CD14-positive monocyte (primary cell): ENCODE measurements around the gene MSI2. TPM values are rescaled to one million over a fixed set of nuclear protein-coding genes. Genes with fewer than 3 reads are reported as not detected.

Experiments
- DNase-seq, 3 donors: peaks; one replicate each; pipeline ENCODE4 v3.0.0-alpha.2; 2011 to 2022
- H2AFZ ChIP-seq: 2 replicates; pipeline ENCODE4 v1.6.0; 2012; ENCODE audit warnings: mild to moderate bottlenecking, low read depth, low read length, inconsistent platforms; ENCODE audit not compliant: insufficient read depth, poor library complexity, severe bottlenecking
- H3K27ac ChIP-seq, 2 donors: 1 replicate in 1 of 2; 2 replicates in 1 of 2; pipeline ENCODE4 v1.5.1; 2012 to 2013; ENCODE audit warnings: low read length in 2 of 2, control low read depth in 1 of 2, inconsistent platforms in 1 of 2, low read depth in 1 of 2, mild to moderate bottlenecking in 1 of 2
- H3K27me3 ChIP-seq, 2 donors: one replicate each; pipeline versions ENCODE4 v1.6.0 to v1.6.1; 2011 to 2013; ENCODE audit warnings: low read length in 2 of 2; ENCODE audit not compliant: control insufficient read depth in 2 of 2, insufficient read depth in 2 of 2
- H3K36me3 ChIP-seq, 2 donors: replicated peaks in 1 of 2; 1 replicate in 1 of 2; 2 replicates in 1 of 2; pipeline versions ENCODE4 v1.5.1 to v1.6.1; 2012 to 2013; ENCODE audit warnings: low read length in 2 of 2, control low read depth in 1 of 2, inconsistent platforms in 1 of 2, mild to moderate bottlenecking in 1 of 2; ENCODE audit not compliant: insufficient read depth in 2 of 2, control insufficient read depth in 1 of 2
- H3K4me1 ChIP-seq, 2 donors: 1 replicate in 1 of 2; 2 replicates in 1 of 2; pipeline versions ENCODE4 v1.5.1 to v1.6.1; 2012 to 2013; ENCODE audit warnings: low read length in 2 of 2, control low read depth in 1 of 2, inconsistent platforms in 1 of 2, mild to moderate bottlenecking in 1 of 2, moderate library complexity in 1 of 2; ENCODE audit not compliant: insufficient read depth in 2 of 2, control insufficient read depth in 1 of 2
- H3K4me2 ChIP-seq: replicated peaks from 2 replicates; pipeline ENCODE3; 2012; ENCODE audit warnings: low read length, moderate library complexity, mild to moderate bottlenecking; ENCODE audit not compliant: poor library complexity, severe bottlenecking; ENCODE audit errors: extremely low read depth
- H3K4me3 ChIP-seq, 3 experiments: fragments of 200-600 bp in 1 of 3; sonication (generic) in 1 of 3; replicated peaks in 1 of 3; 1 replicate in 2 of 3; 2 replicates in 1 of 3; pipeline ENCODE4 v1.5.1; 2011 to 2013; ENCODE audit warnings: low read length in 3 of 3, mild to moderate bottlenecking in 3 of 3, control low read depth in 2 of 3, low read depth in 2 of 3, inconsistent platforms in 1 of 3, moderate library complexity in 1 of 3
- H3K79me2 ChIP-seq: 2 replicates; pipeline ENCODE4 v1.6.0; 2012; ENCODE audit warnings: mild to moderate bottlenecking, control low read depth, inconsistent platforms, low read length, moderate library complexity; ENCODE audit not compliant: insufficient read depth
- H3K9ac ChIP-seq: 2 replicates; pipeline ENCODE4 v1.6.0; 2017; ENCODE audit warnings: low read length, mild to moderate bottlenecking; ENCODE audit not compliant: insufficient read depth, poor library complexity, severe bottlenecking
- H3K9me3 ChIP-seq, 2 donors: replicated peaks in 1 of 2; 1 replicate in 1 of 2; 2 replicates in 1 of 2; pipeline versions ENCODE4 v1.5.1 to v1.6.1; 2012 to 2013; ENCODE audit warnings: low read length in 2 of 2, control low read depth in 1 of 2; ENCODE audit not compliant: control insufficient read depth in 1 of 2, insufficient read depth in 1 of 2
- H4K20me1 ChIP-seq: 2 replicates; pipeline ENCODE4 v1.6.0; 2012; ENCODE audit warnings: mild to moderate bottlenecking, low read length, control low read depth, moderate library complexity; ENCODE audit not compliant: insufficient read depth
- H3K27ac Mint-ChIP-seq, 7 donors: one replicate each; pipeline ENCODE4 v1.8.0; 2020; ENCODE audit warnings: mild to moderate bottlenecking in 7 of 7, mixed read lengths in 7 of 7, moderate library complexity in 6 of 7, inconsistent platforms in 2 of 7
- H3K27me3 Mint-ChIP-seq, 3 donors: one replicate each; pipeline ENCODE4 v1.8.0; 2021 to 2022; ENCODE audit warnings: low read depth in 3 of 3, mild to moderate bottlenecking in 3 of 3, mixed read lengths in 3 of 3, moderate library complexity in 3 of 3, inconsistent platforms in 1 of 3
- H3K36me3 Mint-ChIP-seq, 2 donors: one replicate each; pipeline ENCODE4 v1.8.0; 2020; ENCODE audit warnings: mixed read lengths in 2 of 2, inconsistent platforms in 1 of 2, mild to moderate bottlenecking in 1 of 2
- H3K4me1 Mint-ChIP-seq: one replicate; pipeline ENCODE4 v1.8.0; 2020; ENCODE audit warnings: mild to moderate bottlenecking, mixed read lengths
- H3K4me3 Mint-ChIP-seq, 2 donors: one replicate each; pipeline ENCODE4 v1.8.0; 2020; ENCODE audit warnings: mild to moderate bottlenecking in 2 of 2, mixed read lengths in 2 of 2, moderate library complexity in 1 of 2
- H3K9me3 Mint-ChIP-seq, 7 donors: one replicate each; pipeline ENCODE4 v1.8.0; 2020 to 2022; ENCODE audit warnings: mixed read lengths in 7 of 7, mild to moderate bottlenecking in 6 of 7, moderate library complexity in 6 of 7, inconsistent platforms in 2 of 7
- WGBS: methylation state at CpG from one replicate; pipeline ENCODE4 v1.1.5; 2013; ENCODE audit warnings: missing lambda C conversion rate; ENCODE audit not compliant: insufficient coverage; 5-methylcytosine and 5-hydroxymethylcytosine counted together
- intact Hi-C, 2 donors: fragments of 100-400 bp; cut with micrococcal nuclease; formaldehyde crosslinking; loops; one replicate each; pipeline versions ENCODE4 v1.15.0 to v1.15.1; 2023
- polyA plus RNA-seq, 3 donors: library from polyadenylated mRNA; depleted of rRNA in 1 of 3; unstranded in 2 of 3; stranded (reverse) in 1 of 3; fragments of 300-500 nt in 2 of 3; fragments of >200 nt in 1 of 3; fragmentation: Illumina TruSeq in 2 of 3; gene quantifications; 1 replicate in 2 of 3; 2 replicates in 1 of 3; pipeline ENCODE4 v1.2.3, GENCODE V29; 2012 to 2021
- TF ChIP-seq, protein P1 (sequence below): fragments of 200-600 bp; IDR thresholded peaks from one replicate; pipeline ENCODE4 v1.8.0; 2022; ENCODE audit warnings: antibody characterized with exemption, mild to moderate bottlenecking

Gene MSI2
- polyA plus RNA-seq, 3 donors, result 0.20 to 6.6 (median 0.37) TPM

DNA sequence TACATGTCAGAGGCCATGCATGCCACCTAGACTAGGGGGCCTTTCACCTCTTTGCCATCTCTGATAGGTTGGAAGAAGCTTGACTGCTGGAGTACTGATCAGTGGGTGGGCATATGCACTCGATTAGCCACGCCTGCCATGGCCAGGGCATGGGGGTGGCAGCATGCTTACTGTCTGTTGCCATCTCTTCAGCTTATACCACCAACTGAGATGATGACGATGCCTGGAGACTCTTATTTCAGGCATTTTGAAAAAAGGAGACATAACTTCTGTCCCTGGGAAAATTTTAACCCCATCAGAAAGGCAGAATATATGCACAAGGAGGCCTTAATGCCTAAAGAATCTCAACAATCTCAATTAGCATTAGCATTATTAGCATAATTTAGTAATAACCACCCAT is 60.8 kb downstream of the MSI2 start:
- H3K36me3 ChIP-seq, result no peaks in the 10 kb centered on the region
- no peak overlapping the region for H3K27ac Mint-ChIP-seq
- H3K9me3 ChIP-seq, result no peaks in the 10 kb centered on the region
- no peak overlapping the region for H3K4me3 Mint-ChIP-seq
- no peaks in the 10 kb centered on the region for H3K79me2 ChIP-seq
- no peak overlapping the region for H3K9ac ChIP-seq
- peaks cover 5% of the 10 kb centered on the region for H3K4me1 Mint-ChIP-seq
- peaks cover 0 to 4% (median 0%) of the 10 kb centered on the region in 3 donors for H3K27me3 Mint-ChIP-seq
- H3K4me2 ChIP-seq, result no peak overlapping the region
- H3K4me3 ChIP-seq, result no peak overlapping the region
- H4K20me1 ChIP-seq, result no peaks in the 10 kb centered on the region
- H3K9me3 Mint-ChIP-seq, result no peaks in the 10 kb centered on the region
- peaks cover 2 to 6% of the 10 kb centered on the region in 2 donors for H3K36me3 Mint-ChIP-seq
- no peaks in the 10 kb centered on the region for H3K27me3 ChIP-seq
- no peak for DNase-seq
- H2AFZ ChIP-seq, result no peak overlapping the region
- intact Hi-C loops, result no loop called here
- no peak overlapping the region for H3K27ac ChIP-seq
- TF ChIP-seq, protein P1, sequence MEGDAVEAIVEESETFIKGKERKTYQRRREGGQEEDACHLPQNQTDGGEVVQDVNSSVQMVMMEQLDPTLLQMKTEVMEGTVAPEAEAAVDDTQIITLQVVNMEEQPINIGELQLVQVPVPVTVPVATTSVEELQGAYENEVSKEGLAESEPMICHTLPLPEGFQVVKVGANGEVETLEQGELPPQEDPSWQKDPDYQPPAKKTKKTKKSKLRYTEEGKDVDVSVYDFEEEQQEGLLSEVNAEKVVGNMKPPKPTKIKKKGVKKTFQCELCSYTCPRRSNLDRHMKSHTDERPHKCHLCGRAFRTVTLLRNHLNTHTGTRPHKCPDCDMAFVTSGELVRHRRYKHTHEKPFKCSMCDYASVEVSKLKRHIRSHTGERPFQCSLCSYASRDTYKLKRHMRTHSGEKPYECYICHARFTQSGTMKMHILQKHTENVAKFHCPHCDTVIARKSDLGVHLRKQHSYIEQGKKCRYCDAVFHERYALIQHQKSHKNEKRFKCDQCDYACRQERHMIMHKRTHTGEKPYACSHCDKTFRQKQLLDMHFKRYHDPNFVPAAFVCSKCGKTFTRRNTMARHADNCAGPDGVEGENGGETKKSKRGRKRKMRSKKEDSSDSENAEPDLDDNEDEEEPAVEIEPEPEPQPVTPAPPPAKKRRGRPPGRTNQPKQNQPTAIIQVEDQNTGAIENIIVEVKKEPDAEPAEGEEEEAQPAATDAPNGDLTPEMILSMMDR, result no peak
- 100% methylated on average over 2 of the region's 3 CpGs for WGBS
- H3K4me1 ChIP-seq, result no peaks in the 10 kb centered on the region

- Histone ChIP-seq H3K4me1 (no peaks in the 10 kb centered on the region), H3K27me3 (no peaks in the 10 kb centered on the region), H3K27ac (no peak overlapping the region), H3K9me3 (no peaks in the 10 kb centered on the region), H4K20me1 (no peaks in the 10 kb centered on the region), H3K79me2 (no peaks in the 10 kb centered on the region), H3K36me3 (no peaks in the 10 kb centered on the region), H3K9ac (no peak overlapping the region), H3K4me2 (no peak overlapping the region), H2AFZ (no peak overlapping the region), H3K4me3 (no peak overlapping the region)
- no peak for DNase-seq
- WGBS, result 92% methylated on average over 4 of the region's 6 CpGs
- Mint-ChIP-seq H3K36me3 (peaks cover 0 to 2% of the 10 kb centered on the region in 2 donors), H3K4me3 (no peak overlapping the region), H3K9me3 (peaks cover 0 to 2% (median 0%) of the 10 kb centered on the region in 7 donors), H3K4me1 (no peaks in the 10 kb centered on the region), H3K27ac (peak overlapping the region in 1 of 7 donors; percentile 34), H3K27me3 (peaks cover 0 to 4% (median 0%) of the 10 kb centered on the region in 3 donors)
- TF ChIP-seq, protein P1, result no peak
- intact Hi-C loops, result no loop called here
Measured at GRCh38 chr17:57318913-57319312, 62.6 kb downstream of the MSI2 start.
